ENCODE measurements around the gene SRGN.

GRCh38 chr10:69088471-69088769, 517 bp downstream of the SRGN start:
- no peak for TF ChIP-seq ELF4 (IDR thresholded peaks at IDR 0.05)
- TF ChIP-seq BHLHE40 (IDR thresholded peaks at IDR 0.05; ENCODE audit: borderline replicate concordance), result no peak

All from HEK293T (cell line).